IPS DF 4.7 (cell line): Measurements from ENCODE around the gene GPR85.
"Not testable (repeated sequence)": the region's sequence is repeated elsewhere in the genome, so short reads cannot be mapped to it uniquely, and the experiment has no call there.

ENCODE experiments used
- DNase-seq: peaks from one replicate; pipeline ENCODE4 v3.0.0-alpha.2; 2013; ENCODE audit warnings: low spot score; ENCODE audit errors: extremely low read depth

The GPR85 gene

GRCh38 chr7:113084496-113085172 lies 2.0 kb downstream of the GPR85 start:
- DNase-seq: no peak

- DNase-seq: no peak
Measured at GRCh38 chr7:113083816-113084495, 2.7 kb downstream of the GPR85 start.

- DNase-seq: no peak
Measured at GRCh38 chr7:113083132-113083815, 3.4 kb downstream of the GPR85 start.

GRCh38 chr7:113078331-113078730 lies 8.3 kb downstream of the GPR85 start:
- no peak for DNase-seq

GRCh38 chr7:113076703-113077102 lies 9.9 kb downstream of the GPR85 start:
- DNase-seq: no peak

GRCh38 chr7:113071465-113071864 lies 15.2 kb downstream of the GPR85 start:
- no peak for DNase-seq

- no peak for DNase-seq
Measured at GRCh38 chr7:113062499-113062898, 24.1 kb downstream of the GPR85 start.

- no peak for DNase-seq
Measured at GRCh38 chr7:113060100-113060499, 26.5 kb downstream of the GPR85 start.

- DNase-seq: no peak
Measured at GRCh38 chr7:113054938-113055337, 31.7 kb downstream of the GPR85 start.

- not testable (repeated sequence) for DNase-seq
Measured at GRCh38 chr7:113054272-113054671, 32.4 kb downstream of the GPR85 start.

- DNase-seq: not testable (repeated sequence)
Measured at GRCh38 chr7:113049221-113049620, 37.4 kb downstream of the GPR85 start.

GRCh38 chr7:113046453-113046852 lies 40.2 kb downstream of the GPR85 start:
- DNase-seq: no peak

- no peak for DNase-seq
Measured at GRCh38 chr7:113045379-113045778, 41.2 kb downstream of the GPR85 start.

GRCh38 chr7:113044394-113044793 lies 42.2 kb downstream of the GPR85 start:
- no peak for DNase-seq

- no peak for DNase-seq
Measured at GRCh38 chr7:113040849-113041248, 45.8 kb downstream of the GPR85 start.

GRCh38 chr7:113033959-113034358 lies 52.7 kb downstream of the GPR85 start:
- DNase-seq: no peak
